HEK293 (cell line): Measurements from ENCODE around the gene ZSCAN10.

Experiments
- FEZF1 ChIP-seq: fragments of 450-650 bp; formaldehyde crosslinking; IDR thresholded peaks from 2 replicates; pipeline ENCODE4 v1.5.1; 2016; ENCODE audit warnings: missing biosample characterization, missing genetic modification characterization
- IKZF3 ChIP-seq: fragments of 450-650 bp; IDR thresholded peaks from 2 replicates; pipeline ENCODE4 v1.5.0; 2018; ENCODE audit warnings: missing biosample characterization, mild to moderate bottlenecking, missing genetic modification characterization, moderate library complexity
- KLF7 ChIP-seq: fragments of 450-650 bp; formaldehyde crosslinking; IDR thresholded peaks from 2 replicates; pipeline ENCODE4 v1.5.1; 2016; ENCODE audit warnings: missing biosample characterization, missing genetic modification characterization, borderline replicate concordance
- RBAK ChIP-seq: fragments of 450-650 bp; formaldehyde crosslinking; IDR thresholded peaks from 2 replicates; pipeline ENCODE4 v1.5.1; 2016; ENCODE audit warnings: missing biosample characterization, missing genetic modification characterization
- SALL2 ChIP-seq: fragments of 450-650 bp; formaldehyde crosslinking; IDR thresholded peaks from 2 replicates; pipeline ENCODE4 v1.5.0; 2017; ENCODE audit warnings: missing biosample characterization, mild to moderate bottlenecking, missing genetic modification characterization, borderline replicate concordance
- SP7 ChIP-seq: fragments of 450-650 bp; formaldehyde crosslinking; IDR thresholded peaks from 2 replicates; pipeline ENCODE4 v1.5.1; 2016; ENCODE audit warnings: missing biosample characterization, missing genetic modification characterization
- TCF7L2 ChIP-seq: IDR thresholded peaks from 2 replicates; pipeline ENCODE4 v1.6.1; 2011; ENCODE audit warnings: low read depth, mild to moderate bottlenecking, inconsistent platforms, low read length, moderate library complexity, borderline replicate concordance
- ZNF10 ChIP-seq: fragments of 450-650 bp; formaldehyde crosslinking; IDR thresholded peaks from 2 replicates; pipeline ENCODE4 v1.5.1; 2017; ENCODE audit warnings: missing biosample characterization, missing genetic modification characterization
- ZNF114 ChIP-seq: fragments of 450-650 bp; formaldehyde crosslinking; IDR thresholded peaks from 2 replicates; pipeline ENCODE4 v1.5.0; 2017; ENCODE audit warnings: missing biosample characterization, missing genetic modification characterization
- ZNF155 ChIP-seq: fragments of 450-650 bp; formaldehyde crosslinking; IDR thresholded peaks from 2 replicates; pipeline ENCODE4 v1.5.1; 2016; ENCODE audit warnings: missing biosample characterization, missing genetic modification characterization
- ZNF16 ChIP-seq: fragments of 450-650 bp; formaldehyde crosslinking; IDR thresholded peaks from 2 replicates; pipeline ENCODE4 v1.5.1; 2016; ENCODE audit warnings: low read depth, missing biosample characterization, missing genetic modification characterization
- ZNF2 ChIP-seq: fragments of 450-650 bp; formaldehyde crosslinking; IDR thresholded peaks from 2 replicates; pipeline ENCODE4 v1.5.1; 2016; ENCODE audit warnings: missing biosample characterization, missing genetic modification characterization
- ZNF266 ChIP-seq: fragments of 450-650 bp; formaldehyde crosslinking; IDR thresholded peaks from 2 replicates; pipeline ENCODE4 v1.5.1; 2016; ENCODE audit warnings: missing biosample characterization, missing genetic modification characterization, low read depth
- ZNF366 ChIP-seq: fragments of 450-650 bp; formaldehyde crosslinking; conservative IDR thresholded peaks from 2 replicates; pipeline ENCODE4 v1.5.1; 2016; ENCODE audit warnings: missing biosample characterization, missing genetic modification characterization
- ZNF404 ChIP-seq: fragments of 450-650 bp; formaldehyde crosslinking; IDR thresholded peaks from 2 replicates; pipeline ENCODE4 v1.5.1; 2017; ENCODE audit warnings: missing biosample characterization, missing genetic modification characterization
- ZNF621 ChIP-seq: fragments of 450-650 bp; formaldehyde crosslinking; IDR thresholded peaks from 2 replicates; pipeline ENCODE4 v1.5.1; 2017; ENCODE audit warnings: missing biosample characterization, missing genetic modification characterization
- ZNF654 ChIP-seq: fragments of 450-650 bp; formaldehyde crosslinking; IDR thresholded peaks from 2 replicates; pipeline ENCODE4 v1.5.1; 2016; ENCODE audit warnings: low read depth, missing biosample characterization, missing genetic modification characterization
- ZNF76 ChIP-seq: fragments of 450-650 bp; formaldehyde crosslinking; IDR thresholded peaks from 2 replicates; pipeline ENCODE4; 2016; ENCODE audit warnings: low read depth, missing biosample characterization, missing genetic modification characterization, borderline replicate concordance
- TF ChIP-seq, protein P1 (sequence below): fragments of 450-650 bp; formaldehyde crosslinking; IDR thresholded peaks from 2 replicates; pipeline ENCODE4 v1.5.1; 2016; ENCODE audit warnings: missing biosample characterization, missing genetic modification characterization
- TF ChIP-seq, protein P2 (sequence below): fragments of 450-650 bp; formaldehyde crosslinking; IDR thresholded peaks from 2 replicates; pipeline ENCODE4 v1.5.1; 2017; ENCODE audit warnings: missing biosample characterization, missing genetic modification characterization
- TF ChIP-seq, protein P3 (sequence below): fragments of 450-650 bp; formaldehyde crosslinking; IDR thresholded peaks from 2 replicates; pipeline ENCODE4 v1.5.1; 2016; ENCODE audit warnings: missing biosample characterization, missing genetic modification characterization
- TF ChIP-seq, protein P4 (sequence below): IDR thresholded peaks from 2 replicates; pipeline ENCODE4 v1.6.1; 2011; ENCODE audit warnings: mild to moderate bottlenecking, low read depth, low read length, borderline replicate concordance
- TF ChIP-seq, protein P5 (sequence below): fragments of 450-650 bp; formaldehyde crosslinking; IDR thresholded peaks from 2 replicates; pipeline ENCODE4 v1.5.1; 2016; ENCODE audit warnings: missing biosample characterization, missing genetic modification characterization, borderline replicate concordance
- TF ChIP-seq, protein P6 (sequence below): fragments of 450-650 bp; formaldehyde crosslinking; IDR thresholded peaks from 2 replicates; pipeline ENCODE4 v1.5.1; 2016; ENCODE audit warnings: missing biosample characterization, missing genetic modification characterization

ZSCAN10 gene

GRCh38 chr16:3112058-3112880 is 13.2 kb upstream of the ZSCAN10 start, which contains the start of gene ZNF205 (continued):
- TF ChIP-seq, protein P1, sequence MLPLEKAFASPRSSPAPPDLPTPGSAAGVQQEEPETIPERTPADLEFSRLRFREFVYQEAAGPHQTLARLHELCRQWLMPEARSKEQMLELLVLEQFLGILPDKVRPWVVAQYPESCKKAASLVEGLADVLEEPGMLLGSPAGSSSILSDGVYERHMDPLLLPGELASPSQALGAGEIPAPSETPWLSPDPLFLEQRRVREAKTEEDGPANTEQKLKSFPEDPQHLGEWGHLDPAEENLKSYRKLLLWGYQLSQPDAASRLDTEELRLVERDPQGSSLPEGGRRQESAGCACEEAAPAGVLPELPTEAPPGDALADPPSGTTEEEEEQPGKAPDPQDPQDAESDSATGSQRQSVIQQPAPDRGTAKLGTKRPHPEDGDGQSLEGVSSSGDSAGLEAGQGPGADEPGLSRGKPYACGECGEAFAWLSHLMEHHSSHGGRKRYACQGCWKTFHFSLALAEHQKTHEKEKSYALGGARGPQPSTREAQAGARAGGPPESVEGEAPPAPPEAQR (tag by site-specific recombination), result no peak
- peak; percentile 76; the same call in 1 of the 2 replicates for TF ChIP-seq ZNF2 (tag by site-specific recombination)
- peak; percentile 83; the same call in 1 of the 2 replicates for TF ChIP-seq KLF7
- no peak for TF ChIP-seq ZNF404
- TF ChIP-seq, protein P2, sequence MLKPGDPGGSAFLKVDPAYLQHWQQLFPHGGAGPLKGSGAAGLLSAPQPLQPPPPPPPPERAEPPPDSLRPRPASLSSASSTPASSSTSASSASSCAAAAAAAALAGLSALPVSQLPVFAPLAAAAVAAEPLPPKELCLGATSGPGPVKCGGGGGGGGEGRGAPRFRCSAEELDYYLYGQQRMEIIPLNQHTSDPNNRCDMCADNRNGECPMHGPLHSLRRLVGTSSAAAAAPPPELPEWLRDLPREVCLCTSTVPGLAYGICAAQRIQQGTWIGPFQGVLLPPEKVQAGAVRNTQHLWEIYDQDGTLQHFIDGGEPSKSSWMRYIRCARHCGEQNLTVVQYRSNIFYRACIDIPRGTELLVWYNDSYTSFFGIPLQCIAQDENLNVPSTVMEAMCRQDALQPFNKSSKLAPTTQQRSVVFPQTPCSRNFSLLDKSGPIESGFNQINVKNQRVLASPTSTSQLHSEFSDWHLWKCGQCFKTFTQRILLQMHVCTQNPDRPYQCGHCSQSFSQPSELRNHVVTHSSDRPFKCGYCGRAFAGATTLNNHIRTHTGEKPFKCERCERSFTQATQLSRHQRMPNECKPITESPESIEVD (tag by site-specific recombination), result no peak
- TF ChIP-seq, protein P3, sequence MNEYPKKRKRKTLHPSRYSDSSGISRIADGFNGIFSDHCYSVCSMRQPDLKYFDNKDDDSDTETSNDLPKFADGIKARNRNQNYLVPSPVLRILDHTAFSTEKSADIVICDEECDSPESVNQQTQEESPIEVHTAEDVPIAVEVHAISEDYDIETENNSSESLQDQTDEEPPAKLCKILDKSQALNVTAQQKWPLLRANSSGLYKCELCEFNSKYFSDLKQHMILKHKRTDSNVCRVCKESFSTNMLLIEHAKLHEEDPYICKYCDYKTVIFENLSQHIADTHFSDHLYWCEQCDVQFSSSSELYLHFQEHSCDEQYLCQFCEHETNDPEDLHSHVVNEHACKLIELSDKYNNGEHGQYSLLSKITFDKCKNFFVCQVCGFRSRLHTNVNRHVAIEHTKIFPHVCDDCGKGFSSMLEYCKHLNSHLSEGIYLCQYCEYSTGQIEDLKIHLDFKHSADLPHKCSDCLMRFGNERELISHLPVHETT (tag by site-specific recombination), result peak; percentile 89
- TF ChIP-seq ZNF76, result peak; percentile 86
- TF ChIP-seq, protein P4, sequence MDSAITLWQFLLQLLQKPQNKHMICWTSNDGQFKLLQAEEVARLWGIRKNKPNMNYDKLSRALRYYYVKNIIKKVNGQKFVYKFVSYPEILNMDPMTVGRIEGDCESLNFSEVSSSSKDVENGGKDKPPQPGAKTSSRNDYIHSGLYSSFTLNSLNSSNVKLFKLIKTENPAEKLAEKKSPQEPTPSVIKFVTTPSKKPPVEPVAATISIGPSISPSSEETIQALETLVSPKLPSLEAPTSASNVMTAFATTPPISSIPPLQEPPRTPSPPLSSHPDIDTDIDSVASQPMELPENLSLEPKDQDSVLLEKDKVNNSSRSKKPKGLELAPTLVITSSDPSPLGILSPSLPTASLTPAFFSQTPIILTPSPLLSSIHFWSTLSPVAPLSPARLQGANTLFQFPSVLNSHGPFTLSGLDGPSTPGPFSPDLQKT, result no peak
- TF ChIP-seq ZNF155 (tag by site-specific recombination), result no peak
- no peak for TF ChIP-seq ZNF114 (tag by site-specific recombination)
- no peak for TF ChIP-seq ZNF16 (tag by site-specific recombination)
- TF ChIP-seq IKZF3, result peak; percentile 100
- TF ChIP-seq RBAK, result no peak
- TF ChIP-seq ZNF621 (tag by site-specific recombination), result no peak
- TF ChIP-seq, protein P5, sequence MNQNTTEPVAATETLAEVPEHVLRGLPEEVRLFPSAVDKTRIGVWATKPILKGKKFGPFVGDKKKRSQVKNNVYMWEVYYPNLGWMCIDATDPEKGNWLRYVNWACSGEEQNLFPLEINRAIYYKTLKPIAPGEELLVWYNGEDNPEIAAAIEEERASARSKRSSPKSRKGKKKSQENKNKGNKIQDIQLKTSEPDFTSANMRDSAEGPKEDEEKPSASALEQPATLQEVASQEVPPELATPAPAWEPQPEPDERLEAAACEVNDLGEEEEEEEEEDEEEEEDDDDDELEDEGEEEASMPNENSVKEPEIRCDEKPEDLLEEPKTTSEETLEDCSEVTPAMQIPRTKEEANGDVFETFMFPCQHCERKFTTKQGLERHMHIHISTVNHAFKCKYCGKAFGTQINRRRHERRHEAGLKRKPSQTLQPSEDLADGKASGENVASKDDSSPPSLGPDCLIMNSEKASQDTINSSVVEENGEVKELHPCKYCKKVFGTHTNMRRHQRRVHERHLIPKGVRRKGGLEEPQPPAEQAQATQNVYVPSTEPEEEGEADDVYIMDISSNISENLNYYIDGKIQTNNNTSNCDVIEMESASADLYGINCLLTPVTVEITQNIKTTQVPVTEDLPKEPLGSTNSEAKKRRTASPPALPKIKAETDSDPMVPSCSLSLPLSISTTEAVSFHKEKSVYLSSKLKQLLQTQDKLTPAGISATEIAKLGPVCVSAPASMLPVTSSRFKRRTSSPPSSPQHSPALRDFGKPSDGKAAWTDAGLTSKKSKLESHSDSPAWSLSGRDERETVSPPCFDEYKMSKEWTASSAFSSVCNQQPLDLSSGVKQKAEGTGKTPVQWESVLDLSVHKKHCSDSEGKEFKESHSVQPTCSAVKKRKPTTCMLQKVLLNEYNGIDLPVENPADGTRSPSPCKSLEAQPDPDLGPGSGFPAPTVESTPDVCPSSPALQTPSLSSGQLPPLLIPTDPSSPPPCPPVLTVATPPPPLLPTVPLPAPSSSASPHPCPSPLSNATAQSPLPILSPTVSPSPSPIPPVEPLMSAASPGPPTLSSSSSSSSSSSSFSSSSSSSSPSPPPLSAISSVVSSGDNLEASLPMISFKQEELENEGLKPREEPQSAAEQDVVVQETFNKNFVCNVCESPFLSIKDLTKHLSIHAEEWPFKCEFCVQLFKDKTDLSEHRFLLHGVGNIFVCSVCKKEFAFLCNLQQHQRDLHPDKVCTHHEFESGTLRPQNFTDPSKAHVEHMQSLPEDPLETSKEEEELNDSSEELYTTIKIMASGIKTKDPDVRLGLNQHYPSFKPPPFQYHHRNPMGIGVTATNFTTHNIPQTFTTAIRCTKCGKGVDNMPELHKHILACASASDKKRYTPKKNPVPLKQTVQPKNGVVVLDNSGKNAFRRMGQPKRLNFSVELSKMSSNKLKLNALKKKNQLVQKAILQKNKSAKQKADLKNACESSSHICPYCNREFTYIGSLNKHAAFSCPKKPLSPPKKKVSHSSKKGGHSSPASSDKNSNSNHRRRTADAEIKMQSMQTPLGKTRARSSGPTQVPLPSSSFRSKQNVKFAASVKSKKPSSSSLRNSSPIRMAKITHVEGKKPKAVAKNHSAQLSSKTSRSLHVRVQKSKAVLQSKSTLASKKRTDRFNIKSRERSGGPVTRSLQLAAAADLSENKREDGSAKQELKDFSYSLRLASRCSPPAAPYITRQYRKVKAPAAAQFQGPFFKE (tag by site-specific recombination), result no peak
- no peak for TF ChIP-seq ZNF654
- TF ChIP-seq FEZF1 (tag by site-specific recombination), result peak; percentile 34; the same call in 1 of the 2 replicates
- no peak for TF ChIP-seq ZNF366 (tag by site-specific recombination)
- TF ChIP-seq, protein P6, sequence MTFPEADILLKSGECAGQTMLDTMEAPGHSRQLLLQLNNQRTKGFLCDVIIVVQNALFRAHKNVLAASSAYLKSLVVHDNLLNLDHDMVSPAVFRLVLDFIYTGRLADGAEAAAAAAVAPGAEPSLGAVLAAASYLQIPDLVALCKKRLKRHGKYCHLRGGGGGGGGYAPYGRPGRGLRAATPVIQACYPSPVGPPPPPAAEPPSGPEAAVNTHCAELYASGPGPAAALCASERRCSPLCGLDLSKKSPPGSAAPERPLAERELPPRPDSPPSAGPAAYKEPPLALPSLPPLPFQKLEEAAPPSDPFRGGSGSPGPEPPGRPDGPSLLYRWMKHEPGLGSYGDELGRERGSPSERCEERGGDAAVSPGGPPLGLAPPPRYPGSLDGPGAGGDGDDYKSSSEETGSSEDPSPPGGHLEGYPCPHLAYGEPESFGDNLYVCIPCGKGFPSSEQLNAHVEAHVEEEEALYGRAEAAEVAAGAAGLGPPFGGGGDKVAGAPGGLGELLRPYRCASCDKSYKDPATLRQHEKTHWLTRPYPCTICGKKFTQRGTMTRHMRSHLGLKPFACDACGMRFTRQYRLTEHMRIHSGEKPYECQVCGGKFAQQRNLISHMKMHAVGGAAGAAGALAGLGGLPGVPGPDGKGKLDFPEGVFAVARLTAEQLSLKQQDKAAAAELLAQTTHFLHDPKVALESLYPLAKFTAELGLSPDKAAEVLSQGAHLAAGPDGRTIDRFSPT (tag by site-specific recombination), result peak; percentile 88; the same call in 1 of the 2 replicates
- peak; percentile 83 for TF ChIP-seq SP7 (tag by site-specific recombination)
- 0 out of 2 replicates have a peak, but pooled peaks have one; percentile 18 for TF ChIP-seq ZNF10 (tag by site-specific recombination)
- TF ChIP-seq ZNF266 (tag by site-specific recombination), result no peak
- no peak for TF ChIP-seq SALL2
- no peak for TF ChIP-seq TCF7L2
- TF ChIP-seq, all 188 proteins: peak for 70
